Caco-2 (cell line): ENCODE measurements around the gene ADCY7. TPM values are rescaled to one million over a fixed set of nuclear protein-coding genes. Genes with fewer than 3 reads are reported as not detected.
A peak's percentile ranks its signal among the peaks of the same experiment; 100 is the strongest.

Experiments
- BruUV-seq: library from RNA; stranded (reverse); fragments of 400-500 nt; replicated peaks from 2 replicates; lab custom pipeline; 2021; lab: Mats Ljungman, UMichigan
- CTCF ChIA-PET: fragments of 300-600 bp; sonication (Branson Sonifier 250); formaldehyde crosslinking; loops from one replicate; lab custom pipeline; 2022; ENCODE audit warnings: antibody characterized with exemption; lab: Charles Lee
- POLR2A ChIA-PET: fragments of 300-600 bp; sonication (Branson Sonifier 250); formaldehyde crosslinking; loops from one replicate; lab custom pipeline; 2022; ENCODE audit warnings: antibody characterized with exemption; lab: Charles Lee
- DNase-seq, 2 experiments: peaks; one replicate each; pipeline versions ENCODE4 v3.0.0 to v3.0.0-alpha.2; 2020 to 2022
- H3K27me3 ChIP-seq: replicated peaks from 2 replicates; pipeline ENCODE4 v1.6.0; 2011; ENCODE audit warnings: low read length; ENCODE audit not compliant: control insufficient read depth, insufficient read depth
- H3K36me3 ChIP-seq: 2 replicates; pipeline ENCODE4 v1.5.1; 2011; ENCODE audit warnings: low read length; ENCODE audit not compliant: control insufficient read depth, insufficient read depth
- H3K4me1 ChIP-seq: fragments of 250-450 bp; sonication (Bioruptor Pico); 2 replicates; pipeline ENCODE4 v1.5.1; 2020; ENCODE audit warnings: mild to moderate bottlenecking
- H3K4me3 ChIP-seq: 2 replicates; pipeline ENCODE4 v1.5.1; 2011; ENCODE audit warnings: low read depth, mild to moderate bottlenecking, control low read depth, low read length
- H3K9me3 ChIP-seq: fragments of 250-450 bp; sonication (Bioruptor Pico); 2 replicates; pipeline ENCODE4 v1.5.1; 2020; ENCODE audit warnings: mild to moderate bottlenecking, moderate library complexity
- H3K27ac Mint-ChIP-seq: one replicate; pipeline ENCODE4 v1.8.0; 2022; ENCODE audit warnings: mixed read lengths; ENCODE audit not compliant: unreplicated experiment
- H3K27me3 Mint-ChIP-seq: one replicate; pipeline ENCODE4 v1.8.0; 2022; ENCODE audit warnings: mixed read lengths; ENCODE audit not compliant: insufficient read depth, unreplicated experiment
- H3K36me3 Mint-ChIP-seq: one replicate; pipeline ENCODE4 v1.8.0; 2022; ENCODE audit warnings: mild to moderate bottlenecking, mixed read lengths; ENCODE audit not compliant: insufficient read depth, unreplicated experiment
- H3K4me1 Mint-ChIP-seq: one replicate; pipeline ENCODE4 v1.8.0; 2022; ENCODE audit warnings: low read depth, mixed read lengths; ENCODE audit not compliant: unreplicated experiment
- H3K4me3 Mint-ChIP-seq: one replicate; pipeline ENCODE4 v1.8.0; 2022; ENCODE audit warnings: mild to moderate bottlenecking, moderate library complexity, mixed read lengths; ENCODE audit not compliant: unreplicated experiment
- H3K9me3 Mint-ChIP-seq: one replicate; pipeline ENCODE4 v1.8.0; 2022; ENCODE audit warnings: mixed read lengths; ENCODE audit not compliant: unreplicated experiment
- intact Hi-C: fragments of 100-400 bp; cut with micrococcal nuclease; formaldehyde crosslinking; loops from one replicate; pipeline ENCODE4 v1.10.0; 2022; ENCODE audit not compliant: unreplicated experiment
- total RNA-seq: library from RNA; stranded (reverse); gene quantifications from 2 replicates; pipeline ENCODE4 v1.2.3, GENCODE V29; 2022
- TF ChIP-seq, protein P1 (sequence below), 2 experiments: fragments of 200-600 bp in 1 of 2; IDR thresholded peaks; 1 replicate in 1 of 2; 2 replicates in 1 of 2; pipeline versions ENCODE4 v1.5.1 to v1.8.0; 2011 to 2022; ENCODE audit warnings: antibody characterized with exemption in 1 of 2, control low read depth in 1 of 2, inconsistent platforms in 1 of 2, low read depth in 1 of 2, low read length in 1 of 2, mild to moderate bottlenecking in 1 of 2, moderate library complexity in 1 of 2; ENCODE audit not compliant: insufficient read depth in 1 of 2, severe bottlenecking in 1 of 2, unreplicated experiment in 1 of 2

ADCY7 gene
- total RNA-seq, 1 experiment from 2014 or later: 54.2 TPM

DNA sequence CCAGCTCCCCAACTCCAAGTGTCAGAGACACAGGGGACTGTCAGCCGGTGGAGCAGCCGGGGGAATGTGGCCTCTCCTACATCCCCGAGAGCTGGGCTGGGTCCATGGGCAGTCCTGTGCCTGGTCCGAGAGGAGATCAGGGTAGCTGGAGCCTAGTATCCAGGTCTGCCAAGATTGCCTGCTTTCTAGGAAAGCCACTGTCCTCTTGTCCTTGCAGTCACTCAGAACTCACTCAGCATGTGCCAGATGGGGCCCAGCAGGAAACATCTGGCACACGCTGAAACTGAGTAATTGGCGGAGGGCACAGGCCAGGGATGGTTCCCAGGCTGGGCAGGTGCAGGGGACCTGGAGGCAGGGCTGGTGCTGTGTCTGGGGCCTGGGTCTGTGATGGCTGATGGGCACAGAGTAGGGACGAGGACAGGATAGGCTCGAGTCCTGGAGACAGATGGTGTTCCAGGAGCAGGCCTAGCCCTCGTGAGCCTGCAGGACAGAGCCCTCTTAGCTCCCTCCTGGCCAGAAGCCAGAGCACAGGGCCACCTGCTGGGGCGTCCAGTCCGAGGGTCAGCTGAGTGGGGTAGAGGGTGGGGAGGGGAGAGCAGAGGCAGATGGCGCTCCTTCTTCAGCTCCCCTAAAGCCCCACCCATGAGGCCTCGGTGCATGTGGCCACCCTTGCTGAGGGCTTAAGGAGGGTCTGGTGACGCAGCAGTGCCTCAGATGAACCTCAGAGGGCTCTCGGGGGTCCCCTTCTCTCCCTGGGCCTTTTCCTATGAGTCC is 31.1 kb downstream of the ADCY7 start:
- no peak overlapping the region for H3K4me3 ChIP-seq

GRCh38 chr16:50298075-50298460 is 31.7 kb downstream of the ADCY7 start:
- no peaks in the 10 kb centered on the region for H3K9me3 ChIP-seq
- intact Hi-C loops: no loop called here
- peaks cover 16% of the 10 kb centered on the region for H3K4me1 Mint-ChIP-seq
- no peak overlapping the region for H3K4me3 ChIP-seq
- peaks cover 2% of the 10 kb centered on the region; the same call in 1 of the 2 replicates for H3K36me3 ChIP-seq
- H3K4me3 Mint-ChIP-seq: no peak overlapping the region
- ChIA-PET POLR2A (no interaction called here), CTCF (no interaction called here)
- peak overlapping the region; percentile 23 for H3K27ac Mint-ChIP-seq
- TF ChIP-seq, protein P1, sequence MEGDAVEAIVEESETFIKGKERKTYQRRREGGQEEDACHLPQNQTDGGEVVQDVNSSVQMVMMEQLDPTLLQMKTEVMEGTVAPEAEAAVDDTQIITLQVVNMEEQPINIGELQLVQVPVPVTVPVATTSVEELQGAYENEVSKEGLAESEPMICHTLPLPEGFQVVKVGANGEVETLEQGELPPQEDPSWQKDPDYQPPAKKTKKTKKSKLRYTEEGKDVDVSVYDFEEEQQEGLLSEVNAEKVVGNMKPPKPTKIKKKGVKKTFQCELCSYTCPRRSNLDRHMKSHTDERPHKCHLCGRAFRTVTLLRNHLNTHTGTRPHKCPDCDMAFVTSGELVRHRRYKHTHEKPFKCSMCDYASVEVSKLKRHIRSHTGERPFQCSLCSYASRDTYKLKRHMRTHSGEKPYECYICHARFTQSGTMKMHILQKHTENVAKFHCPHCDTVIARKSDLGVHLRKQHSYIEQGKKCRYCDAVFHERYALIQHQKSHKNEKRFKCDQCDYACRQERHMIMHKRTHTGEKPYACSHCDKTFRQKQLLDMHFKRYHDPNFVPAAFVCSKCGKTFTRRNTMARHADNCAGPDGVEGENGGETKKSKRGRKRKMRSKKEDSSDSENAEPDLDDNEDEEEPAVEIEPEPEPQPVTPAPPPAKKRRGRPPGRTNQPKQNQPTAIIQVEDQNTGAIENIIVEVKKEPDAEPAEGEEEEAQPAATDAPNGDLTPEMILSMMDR (IDR thresholded peaks at IDR 0.05; ENCODE audit: insufficient read depth in 1 of 2, low read depth in 1 of 2, low read length in 1 of 2, severe bottlenecking in 1 of 2, unreplicated experiment in 1 of 2): no peak
- H3K36me3 Mint-ChIP-seq: peaks cover 23% of the 10 kb centered on the region
- H3K4me1 ChIP-seq: peaks cover 12% of the 10 kb centered on the region; the same call in 1 of the 2 replicates
- H3K27me3 ChIP-seq: no peaks in the 10 kb centered on the region
- no TSS peak for BruUV-seq
- H3K27me3 Mint-ChIP-seq: no peaks in the 10 kb centered on the region
- H3K9me3 Mint-ChIP-seq: no peaks in the 10 kb centered on the region
- DNase-seq: peak in 1 of 2 experiments; percentile 38

More for the DNA sequence above, 31.1 kb downstream of the ADCY7 start:
- Histone ChIP-seq H3K9me3 (no peaks in the 10 kb centered on the region), H3K27me3 (no peaks in the 10 kb centered on the region), H3K4me1 (peaks cover 12% of the 10 kb centered on the region; the same call in 1 of the 2 replicates), H3K36me3 (peaks cover 2% of the 10 kb centered on the region; the same call in 1 of the 2 replicates)
- peak overlapping the region; percentile 23 for H3K27ac Mint-ChIP-seq
- no peaks in the 10 kb centered on the region for H3K27me3 Mint-ChIP-seq
- no TSS peak for BruUV-seq
- ChIA-PET CTCF (interaction anchor here (1.0 kb wide), 1 partner anchor 18 kb away, joined by 3 read pairs; no protein-coding TSS in a partner anchor), POLR2A (no interaction called here)
- H3K4me3 Mint-ChIP-seq: no peak overlapping the region
- peak in 1 of 2 experiments; percentile 32 for DNase-seq
- TF ChIP-seq, protein P1 (IDR thresholded peaks at IDR 0.05; ENCODE audit: insufficient read depth in 1 of 2, low read depth in 1 of 2, low read length in 1 of 2, severe bottlenecking in 1 of 2, unreplicated experiment in 1 of 2): peak in 1 of 2 experiments; percentile 1
- intact Hi-C loops: no loop called here
- peaks cover 16% of the 10 kb centered on the region for H3K4me1 Mint-ChIP-seq
- no peaks in the 10 kb centered on the region for H3K9me3 Mint-ChIP-seq
- peaks cover 23% of the 10 kb centered on the region for H3K36me3 Mint-ChIP-seq

GRCh38 chr16:50298591-50299507 is 32.5 kb downstream of the ADCY7 start:
- H3K27ac Mint-ChIP-seq: no peak overlapping the region
- Histone ChIP-seq H3K27me3 (no peaks in the 10 kb centered on the region), H3K4me1 (peaks cover 12% of the 10 kb centered on the region; the same call in 1 of the 2 replicates), H3K4me3 (no peak overlapping the region), H3K9me3 (no peaks in the 10 kb centered on the region), H3K36me3 (peaks cover 2% of the 10 kb centered on the region; the same call in 1 of the 2 replicates)
- no peaks in the 10 kb centered on the region for H3K27me3 Mint-ChIP-seq
- TF ChIP-seq, protein P1 (IDR thresholded peaks at IDR 0.05; ENCODE audit: insufficient read depth in 1 of 2, low read depth in 1 of 2, low read length in 1 of 2, severe bottlenecking in 1 of 2, unreplicated experiment in 1 of 2): no peak
- ChIA-PET POLR2A (interaction anchor here (0.5 kb wide), 1 partner anchor 69 kb away, joined by 6 read pairs; no protein-coding TSS in a partner anchor), CTCF (no interaction called here)
- peak in 1 of 2 experiments; percentile 31 for DNase-seq
- peaks cover 23% of the 10 kb centered on the region for H3K36me3 Mint-ChIP-seq
- peaks cover 16% of the 10 kb centered on the region for H3K4me1 Mint-ChIP-seq
- H3K9me3 Mint-ChIP-seq: no peaks in the 10 kb centered on the region
- no TSS peak for BruUV-seq
- intact Hi-C loops: no loop called here
- H3K4me3 Mint-ChIP-seq: no peak overlapping the region
